Epithelial cell of prostate (primary cell): ENCODE measurements around the gene IGF2BP2.
"Not testable (repeated sequence)": the region's sequence is repeated elsewhere in the genome, so short reads cannot be mapped to it uniquely, and the experiment has no call there.

Experiments used
- DNase-seq: peaks from one replicate; pipeline ENCODE4 v3.0.0-alpha.2; 2011; ENCODE audit warnings: low read depth, low spot score
- H3K27ac ChIP-seq: fragments of 450-650 bp; 2 replicates; pipeline ENCODE4 v1.5.1; 2017; ENCODE audit warnings: mild to moderate bottlenecking

The IGF2BP2 gene

GRCh38 chr3:185720326-185720725 lies 104.5 kb downstream of the IGF2BP2 start:
- no peak for DNase-seq
- H3K27ac ChIP-seq, result peak overlapping the region; percentile 100

- H3K27ac ChIP-seq, result peak overlapping the region; percentile 100
- no peak for DNase-seq
Measured at GRCh38 chr3:185718736-185719593, 105.9 kb downstream of the IGF2BP2 start.

- H3K27ac ChIP-seq, result peak overlapping the region; percentile 100
Measured at GRCh38 chr3:185717627-185718402, 107.0 kb downstream of the IGF2BP2 start.

GRCh38 chr3:185717121-185717520 lies 107.7 kb downstream of the IGF2BP2 start:
- H3K27ac ChIP-seq, result peak overlapping the region; percentile 100
- no peak for DNase-seq

More at GRCh38 chr3:185717627-185718402, 107.0 kb downstream of the IGF2BP2 start:
- DNase-seq, result no peak

- peak overlapping the region; percentile 100 for H3K27ac ChIP-seq
- no peak for DNase-seq
Measured at GRCh38 chr3:185716436-185717108, 108.3 kb downstream of the IGF2BP2 start.

GRCh38 chr3:185715091-185715490 lies 109.8 kb downstream of the IGF2BP2 start:
- peak overlapping the region; percentile 100 for H3K27ac ChIP-seq
- no peak for DNase-seq

GRCh38 chr3:185714085-185714484 lies 110.8 kb downstream of the IGF2BP2 start:
- DNase-seq, result no peak
- peak overlapping the region; percentile 100 for H3K27ac ChIP-seq

- DNase-seq, result no peak
- H3K27ac ChIP-seq, result peak overlapping the region; percentile 100
Measured at GRCh38 chr3:185713015-185713414, 111.8 kb downstream of the IGF2BP2 start.

GRCh38 chr3:185712337-185712736 lies 112.5 kb downstream of the IGF2BP2 start:
- H3K27ac ChIP-seq, result peak overlapping the region; percentile 100
- DNase-seq, result no peak

- H3K27ac ChIP-seq, result peak overlapping the region; percentile 100
- DNase-seq, result no peak
Measured at GRCh38 chr3:185711255-185711870, 113.5 kb downstream of the IGF2BP2 start.

- no peak overlapping the region for H3K27ac ChIP-seq
- no peak for DNase-seq
Measured at GRCh38 chr3:185709251-185709955, 115.4 kb downstream of the IGF2BP2 start.

- no peak for DNase-seq
- no peak overlapping the region for H3K27ac ChIP-seq
Measured at GRCh38 chr3:185708392-185708791, 116.5 kb downstream of the IGF2BP2 start.

GRCh38 chr3:185705498-185705897 lies 119.3 kb downstream of the IGF2BP2 start:
- no peak overlapping the region for H3K27ac ChIP-seq
- DNase-seq, result no peak

- DNase-seq, result no peak
- H3K27ac ChIP-seq, result peak overlapping the region; percentile 24
Measured at GRCh38 chr3:185702262-185703225, 122.3 kb downstream of the IGF2BP2 start.

GRCh38 chr3:185701611-185702261 lies 123.1 kb downstream of the IGF2BP2 start:
- no peak for DNase-seq
- peak overlapping the region; percentile 24 for H3K27ac ChIP-seq

GRCh38 chr3:185699927-185700326 lies 124.9 kb downstream of the IGF2BP2 start:
- no peak overlapping the region for H3K27ac ChIP-seq
- DNase-seq, result no peak

- H3K27ac ChIP-seq, result peak overlapping the region; percentile 62
- not testable (repeated sequence) for DNase-seq
Measured at GRCh38 chr3:185697228-185697627, 127.6 kb downstream of the IGF2BP2 start.

- no peak for DNase-seq
- H3K27ac ChIP-seq, result peak overlapping the region; percentile 62
Measured at GRCh38 chr3:185696039-185696438, 128.8 kb downstream of the IGF2BP2 start.
